ENCODE data around the gene ALDH1L1.

GRCh38 chr3:126161309-126161708 is 19.1 kb downstream of the ALDH1L1 start:
- TF ChIP-seq CTCF (IDR thresholded peaks at IDR 0.05), result no peak
- no peak for TF ChIP-seq POLR2A (IDR thresholded peaks at IDR 0.05)

All from body of pancreas (tissue), 4 donors.